Thymus (tissue), 11 donors: ENCODE data around the gene TTLL8. TPM values are rescaled to one million over a fixed set of nuclear protein-coding genes. Genes with fewer than 3 reads are reported as not detected.

Experiments used
- DNase-seq, 9 donors: peaks; one replicate each; pipeline ENCODE4 v3.0.0-alpha.2; 2013; ENCODE audit warnings: low spot score in 9 of 9, low read depth in 6 of 9, missing footprints in 1 of 9
- H3K27ac ChIP-seq, 2 donors: one replicate each; pipeline ENCODE4 v1.5.1; 2013; ENCODE audit warnings: control low read depth in 1 of 2, low read depth in 1 of 2, low read length in 1 of 2, mild to moderate bottlenecking in 1 of 2, moderate library complexity in 1 of 2
- H3K27me3 ChIP-seq, 2 donors: one replicate each; pipeline ENCODE4 v1.5.1; 2013; ENCODE audit warnings: low read length in 1 of 2; ENCODE audit not compliant: control insufficient read depth in 2 of 2, insufficient read depth in 1 of 2
- H3K36me3 ChIP-seq, 2 donors: one replicate each; pipeline ENCODE4 v1.5.1; 2013; ENCODE audit warnings: low read length in 1 of 2, mild to moderate bottlenecking in 1 of 2, moderate library complexity in 1 of 2; ENCODE audit not compliant: control insufficient read depth in 2 of 2, insufficient read depth in 2 of 2
- H3K4me1 ChIP-seq, 2 donors: one replicate each; pipeline ENCODE4 v1.5.1; 2013; ENCODE audit warnings: low read length in 2 of 2; ENCODE audit not compliant: control insufficient read depth in 2 of 2, insufficient read depth in 2 of 2
- H3K4me3 ChIP-seq, 2 donors: one replicate each; pipeline ENCODE4 v1.5.1; 2013; ENCODE audit warnings: low read length in 2 of 2, control low read depth in 1 of 2, mild to moderate bottlenecking in 1 of 2
- H3K9me3 ChIP-seq, 2 donors: one replicate each; pipeline ENCODE4 v1.5.1; 2013; ENCODE audit warnings: low read length in 1 of 2, mild to moderate bottlenecking in 1 of 2; ENCODE audit not compliant: control insufficient read depth in 2 of 2, insufficient read depth in 1 of 2
- WGBS: extraction: QIAGEN DNeasy Blood & Tissue Kit; methylation state at CpG from one replicate; pipeline ENCODE4 v1.1.7; 2013; 5-methylcytosine and 5-hydroxymethylcytosine counted together
- polyA plus RNA-seq: library from polyadenylated mRNA; stranded (reverse); fragments of 200-250 nt; gene quantifications from one replicate; pipeline ENCODE4 v1.2.3, GENCODE V29; 2013
- total RNA-seq: library from RNA; stranded (reverse); fragments of 120-200 nt; gene quantifications from one replicate; pipeline ENCODE4 v1.2.4, GENCODE V29; 2013
- donor health status: healthy.

The TTLL8 gene
- total and polyA plus RNA-seq, 2 donors = not detected

DNA sequence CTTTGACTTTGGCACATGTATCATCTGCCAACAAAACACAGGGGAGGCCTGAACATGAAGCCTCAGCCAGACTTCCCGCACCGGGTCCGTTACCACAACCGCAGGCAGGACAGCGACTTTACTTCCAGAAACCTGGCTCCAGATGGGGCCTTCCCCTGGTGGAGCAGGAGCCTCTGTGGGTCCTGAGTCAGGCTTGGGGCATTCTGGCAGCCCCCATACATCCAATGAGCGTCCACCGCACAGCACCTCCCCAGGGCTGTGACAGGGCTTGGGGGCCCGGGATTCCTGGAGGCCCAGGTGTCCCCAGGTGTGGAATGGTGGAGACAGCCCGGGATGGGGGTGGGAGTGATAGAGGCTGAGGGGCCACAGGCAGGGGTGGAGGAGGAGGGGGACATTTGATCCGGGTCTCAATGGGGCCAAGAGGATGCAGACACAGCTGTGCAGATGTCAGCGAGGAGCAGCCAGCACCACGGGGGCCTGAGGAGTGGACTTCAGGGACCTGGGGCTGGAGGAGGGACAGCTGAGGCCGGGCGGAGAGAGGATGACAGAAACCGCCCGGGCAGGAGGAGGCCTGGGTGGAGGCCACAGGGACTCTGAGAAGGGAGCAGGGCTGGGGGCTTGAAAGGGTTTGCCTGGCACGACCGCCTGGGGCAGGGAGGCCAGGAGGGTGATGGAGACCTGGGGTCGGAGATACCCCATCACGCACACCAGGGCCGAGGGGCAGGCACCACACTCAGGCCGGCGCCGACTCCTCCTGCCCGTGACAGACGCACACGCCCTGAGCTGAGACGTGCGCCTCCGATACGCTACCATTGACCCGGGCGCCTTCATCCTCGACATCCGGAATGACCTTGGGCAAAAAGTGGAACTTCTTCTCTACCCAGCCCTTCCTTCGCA, 8.6 kb downstream of the TTLL8 start:
- H3K4me1 ChIP-seq = no peaks in the 10 kb centered on the region
- H3K27ac ChIP-seq = no peak overlapping the region
- WGBS = 95% methylated on average over 36 of the region's 36 CpGs
- DNase-seq = no peak
- no peaks in the 10 kb centered on the region for H3K36me3 ChIP-seq
- H3K27me3 ChIP-seq = peaks cover 0 to 7% of the 10 kb centered on the region in 2 donors
- H3K9me3 ChIP-seq = no peaks in the 10 kb centered on the region
- no peak overlapping the region for H3K4me3 ChIP-seq

DNA sequence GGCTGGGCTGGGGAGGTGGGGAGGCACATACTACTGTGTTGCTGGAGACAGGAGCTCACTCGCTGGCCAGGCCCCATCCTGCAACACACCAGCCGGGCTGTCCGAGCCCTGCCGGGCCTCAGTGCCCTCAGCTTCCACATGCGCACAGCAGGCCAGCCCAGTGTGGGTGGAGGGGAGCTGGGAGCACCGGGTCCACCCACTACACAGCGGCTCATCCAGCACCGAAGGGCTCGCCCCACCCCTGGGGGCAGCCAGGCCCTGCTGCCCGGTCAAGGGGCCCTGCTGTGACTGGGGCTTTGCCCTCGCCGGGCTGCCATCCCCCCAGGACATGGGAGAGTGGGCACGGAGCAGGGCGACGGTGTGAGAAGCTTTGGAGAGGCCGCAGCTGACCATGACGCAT, 9.3 kb downstream of the TTLL8 start:
- no peak for DNase-seq
- Histone ChIP-seq H3K27ac (no peak overlapping the region), H3K4me1 (no peaks in the 10 kb centered on the region), H3K36me3 (no peaks in the 10 kb centered on the region), H3K4me3 (no peak overlapping the region), H3K27me3 (peaks cover 0 to 10% of the 10 kb centered on the region in 2 donors), H3K9me3 (no peaks in the 10 kb centered on the region)
- WGBS = 95% methylated on average over 17 of the region's 17 CpGs

DNA sequence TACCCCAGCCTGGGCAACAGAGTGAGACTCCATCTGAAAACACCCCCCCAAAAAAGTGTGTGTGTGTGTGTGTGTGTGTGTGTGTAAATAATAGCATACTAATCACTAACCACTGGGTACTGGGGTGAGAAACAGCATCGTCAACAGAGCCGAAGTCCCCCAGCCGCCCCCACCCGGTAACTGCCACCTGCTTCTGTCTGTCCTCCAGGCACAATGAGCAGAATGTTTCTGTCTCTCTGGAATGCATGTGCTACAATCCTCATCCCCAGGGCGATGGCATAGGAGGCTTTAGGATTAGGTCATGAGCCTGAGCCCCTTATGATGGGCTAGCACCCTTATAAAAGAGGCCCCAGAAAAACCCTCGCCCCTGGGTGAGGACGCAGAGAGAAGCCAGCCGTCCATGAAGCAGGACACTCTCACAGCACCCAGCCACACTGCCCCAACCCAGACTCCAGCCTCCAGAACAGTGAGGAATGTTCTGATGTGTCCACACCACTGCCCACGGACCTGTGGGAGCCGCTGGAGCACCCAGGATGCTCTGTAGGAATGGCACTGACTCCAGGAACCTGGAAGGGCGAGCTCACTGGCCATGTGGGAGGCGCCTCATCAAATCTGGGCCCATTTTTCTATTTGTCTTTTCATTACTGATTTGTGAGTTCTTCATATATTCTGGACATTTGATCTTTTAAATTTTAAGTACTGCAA, 9.9 kb downstream of the TTLL8 start:
- Histone ChIP-seq H3K27ac (no peak overlapping the region), H3K9me3 (no peaks in the 10 kb centered on the region), H3K36me3 (no peaks in the 10 kb centered on the region), H3K27me3 (peaks cover 0 to 12% of the 10 kb centered on the region in 2 donors), H3K4me3 (no peak overlapping the region), H3K4me1 (no peaks in the 10 kb centered on the region)
- no peak for DNase-seq
- WGBS = 94% methylated on average over 12 of the region's 12 CpGs

DNA sequence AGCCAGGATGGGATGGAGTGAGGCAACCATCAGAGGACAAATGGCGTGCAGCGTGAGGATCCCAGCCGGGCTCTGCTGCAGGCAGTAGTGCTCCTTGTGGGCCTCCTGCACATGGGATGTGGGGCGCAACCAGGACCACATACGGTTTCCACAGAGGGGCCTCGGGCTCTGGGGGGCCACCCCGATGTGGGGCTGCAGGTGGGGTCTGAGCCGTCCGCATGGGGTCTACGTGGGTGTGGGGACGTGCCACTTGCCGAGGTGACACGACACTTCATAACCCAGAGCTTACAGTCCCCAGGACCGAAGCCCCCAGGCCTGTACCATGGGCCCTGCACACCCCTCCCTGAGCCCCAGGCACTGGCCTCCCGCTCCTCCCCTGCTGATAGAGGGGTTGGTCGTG, 10.8 kb downstream of the TTLL8 start:
- no peaks in the 10 kb centered on the region for H3K36me3 ChIP-seq
- no peaks in the 10 kb centered on the region for H3K4me1 ChIP-seq
- no peaks in the 10 kb centered on the region for H3K9me3 ChIP-seq
- WGBS = 97% methylated on average over 16 of the region's 16 CpGs
- DNase-seq = no peak
- H3K27ac ChIP-seq = no peak overlapping the region
- H3K4me3 ChIP-seq = no peak overlapping the region
- H3K27me3 ChIP-seq = peaks cover 0 to 12% of the 10 kb centered on the region in 2 donors

DNA sequence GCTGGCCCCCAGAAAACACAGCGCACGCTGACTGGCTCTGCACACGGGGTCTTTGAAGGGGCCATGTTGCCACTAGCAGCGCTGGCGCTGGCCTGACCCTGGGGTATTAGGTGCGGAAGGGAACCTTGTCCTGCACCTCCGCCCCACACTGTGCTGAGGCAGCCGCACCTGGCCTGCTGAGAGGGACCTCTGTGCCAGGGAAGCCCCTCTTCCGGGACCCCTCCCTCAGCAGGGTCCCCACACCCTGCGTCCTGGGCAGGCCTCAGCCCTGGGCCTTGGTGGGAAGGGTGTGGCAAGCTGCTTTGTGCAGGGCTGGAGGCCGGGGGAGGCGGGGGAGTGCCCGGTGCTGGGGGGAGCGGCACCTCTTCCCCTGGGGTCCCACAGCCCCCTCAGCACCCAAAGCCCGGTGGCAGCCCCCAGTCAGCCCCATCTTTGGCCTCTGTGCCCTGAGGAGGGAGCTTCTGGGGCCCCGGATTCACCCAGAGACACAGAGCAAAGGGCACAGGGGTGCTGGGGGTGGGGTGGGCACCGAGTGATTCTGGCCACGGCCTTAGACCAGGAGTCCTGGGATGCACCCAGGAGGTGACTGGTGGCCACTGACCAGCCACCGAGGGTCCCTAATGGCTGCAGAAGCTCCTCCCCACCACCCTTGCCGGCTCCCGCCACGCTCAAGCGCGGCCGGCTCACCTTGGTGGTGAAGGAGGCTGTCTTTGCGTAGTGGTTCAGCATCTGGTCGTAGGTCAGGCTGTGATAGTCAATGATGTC, 11.4 kb downstream of the TTLL8 start:
- Histone ChIP-seq H3K9me3 (no peaks in the 10 kb centered on the region), H3K36me3 (no peaks in the 10 kb centered on the region), H3K27ac (no peak overlapping the region), H3K27me3 (peaks cover 0 to 12% of the 10 kb centered on the region in 2 donors), H3K4me1 (no peaks in the 10 kb centered on the region), H3K4me3 (no peak overlapping the region)
- 96% methylated on average over 27 of the region's 27 CpGs for WGBS
- DNase-seq = no peak

DNA sequence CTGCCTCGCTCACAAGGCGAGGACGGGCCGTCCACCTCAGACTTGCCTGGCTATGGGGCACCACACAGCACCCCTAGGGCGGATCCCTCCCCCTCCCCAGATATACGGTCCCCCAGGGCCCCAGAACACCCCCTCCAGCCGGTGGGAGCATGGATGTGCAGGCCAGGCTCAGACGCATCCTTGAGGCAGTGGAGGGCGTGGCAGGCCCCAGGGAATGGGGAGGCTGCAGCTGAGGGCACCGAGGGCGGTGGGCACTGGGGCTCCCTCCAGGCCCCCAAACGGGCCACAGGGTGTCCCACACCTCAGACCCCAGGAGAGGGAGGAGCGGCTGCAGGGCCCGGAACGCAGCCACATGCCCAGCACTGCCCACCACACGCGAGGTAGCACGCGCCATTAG, 12.1 kb downstream of the TTLL8 start:
- H3K27me3 ChIP-seq = peaks cover 0 to 12% of the 10 kb centered on the region in 2 donors
- H3K27ac ChIP-seq = no peak overlapping the region
- WGBS = 95% methylated on average over 19 of the region's 19 CpGs
- no peak overlapping the region for H3K4me3 ChIP-seq
- H3K36me3 ChIP-seq = no peaks in the 10 kb centered on the region
- H3K4me1 ChIP-seq = no peaks in the 10 kb centered on the region
- no peaks in the 10 kb centered on the region for H3K9me3 ChIP-seq
- DNase-seq = no peak

DNA sequence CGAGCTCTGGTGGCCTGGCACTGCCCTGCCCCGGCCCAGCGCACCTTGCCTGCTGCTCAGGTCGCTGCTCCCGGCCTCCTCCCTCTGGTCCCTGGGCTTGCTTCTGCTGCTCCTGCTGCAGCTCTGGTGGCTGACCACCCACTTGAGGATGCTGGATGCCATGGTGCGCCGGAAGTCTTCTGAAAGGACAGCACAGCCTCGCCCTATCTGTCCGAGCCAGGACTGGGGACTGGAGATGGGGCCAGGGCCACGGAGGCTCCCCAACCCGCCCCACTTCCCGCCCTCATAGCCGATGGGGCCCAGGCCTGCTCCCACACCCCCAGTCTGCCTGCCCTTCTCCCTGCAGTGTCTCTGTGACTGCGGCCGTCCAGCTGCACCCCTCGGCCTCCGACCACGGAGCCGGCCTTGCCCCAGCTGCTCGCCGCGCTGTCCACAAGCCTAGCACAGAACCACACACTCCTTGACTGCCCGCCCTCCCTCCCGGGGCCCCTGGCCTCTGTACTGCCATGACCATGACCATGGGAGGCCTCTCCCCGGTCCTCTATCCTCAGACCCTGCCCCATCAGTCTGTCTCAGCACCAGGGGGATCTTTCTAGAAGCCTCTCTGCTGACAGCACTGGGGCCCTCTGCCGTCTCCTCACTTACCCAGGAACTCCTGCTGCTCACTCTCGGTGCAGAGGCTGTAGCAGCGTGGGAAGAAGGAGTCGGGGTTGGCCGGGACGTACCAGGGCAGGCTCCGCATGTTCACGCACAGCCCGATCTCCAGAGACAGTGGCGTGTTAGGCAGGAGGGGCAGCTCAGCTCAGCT, 12.7 kb downstream of the TTLL8 start:
- WGBS = 89% methylated on average over 35 of the region's 35 CpGs
- Histone ChIP-seq H3K4me1 (no peaks in the 10 kb centered on the region), H3K36me3 (no peaks in the 10 kb centered on the region), H3K27me3 (peaks cover 0 to 12% of the 10 kb centered on the region in 2 donors), H3K27ac (no peak overlapping the region), H3K4me3 (no peak overlapping the region), H3K9me3 (no peaks in the 10 kb centered on the region)
- DNase-seq = no peak

DNA sequence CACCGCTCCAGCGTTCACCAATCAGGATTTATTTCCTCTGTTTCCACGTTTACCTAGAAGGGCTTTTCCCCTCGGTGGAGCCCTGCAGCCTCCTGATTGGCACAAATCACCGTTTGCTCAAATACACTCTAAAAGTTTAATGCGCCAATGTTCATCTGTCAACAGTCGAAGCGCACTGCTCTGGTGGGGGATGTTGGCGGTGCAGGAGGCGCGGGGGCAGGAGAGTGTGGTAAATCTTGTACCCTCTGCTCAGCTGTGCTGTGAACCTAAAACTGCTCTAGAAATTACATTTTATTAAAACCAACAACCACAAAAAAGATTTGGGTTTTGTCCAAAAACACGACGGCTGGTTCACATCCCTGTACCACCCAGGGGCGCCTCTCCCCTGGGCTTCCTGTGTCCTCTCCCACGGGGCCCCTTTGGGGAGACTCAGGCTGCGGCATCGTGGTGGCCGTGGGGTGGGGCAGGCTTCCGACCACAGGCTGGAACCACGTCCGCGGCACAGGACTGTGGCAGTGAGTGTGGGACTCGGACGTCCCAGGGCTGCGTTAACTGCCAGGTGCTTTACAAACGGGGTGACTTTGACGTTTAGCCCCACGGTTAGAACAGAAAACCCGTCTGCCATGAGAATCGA, 13.5 kb downstream of the TTLL8 start:
- no peak for DNase-seq

More for the DNA sequence above, 13.5 kb downstream of the TTLL8 start:
- 6% methylated on average over 30 of the region's 30 CpGs for WGBS
- H3K4me1 ChIP-seq = no peaks in the 10 kb centered on the region
- no peak overlapping the region for H3K4me3 ChIP-seq
- H3K9me3 ChIP-seq = peaks cover 0 to 3% of the 10 kb centered on the region in 2 donors
- no peak overlapping the region for H3K27ac ChIP-seq
- peaks cover 0 to 12% of the 10 kb centered on the region in 2 donors for H3K27me3 ChIP-seq
- no peaks in the 10 kb centered on the region for H3K36me3 ChIP-seq
